ENCODE measurements around the gene TNNT2. TPM values are rescaled to one million over a fixed set of nuclear protein-coding genes. Genes with fewer than 3 reads are reported as not detected.

The TNNT2 gene
- total and polyA plus RNA-seq, 8 donors, result 0.06 to 7.0 (median 0.99) TPM

DNA sequence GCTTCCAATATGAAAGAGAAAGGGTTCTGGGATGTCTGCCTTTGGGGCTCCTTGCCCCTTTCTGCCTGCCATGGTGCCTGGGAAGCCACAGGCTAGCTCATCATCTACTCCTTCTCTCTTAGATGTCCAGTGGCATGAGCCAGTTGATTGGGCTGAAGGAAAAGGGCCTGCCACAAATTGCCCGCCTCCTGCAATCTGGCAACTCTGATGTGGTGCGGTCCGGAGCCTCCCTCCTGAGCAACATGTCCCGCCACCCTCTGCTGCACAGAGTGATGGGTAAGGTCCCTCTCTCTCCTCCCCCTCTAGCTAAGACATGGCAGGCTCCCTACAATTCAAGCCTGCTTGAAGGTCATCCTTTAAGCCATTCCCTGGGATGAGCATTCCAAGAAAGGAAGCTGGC is 53.2 kb downstream of the TNNT2 start:
- Histone ChIP-seq H3K27ac (no peak overlapping the region), H3K36me3 (no peaks in the 10 kb centered on the region), H3K27me3 (no peaks in the 10 kb centered on the region), H3K4me1 (no peaks in the 10 kb centered on the region), H3K9me3 (no peaks in the 10 kb centered on the region), H3K4me3 (no peak overlapping the region)
- ATAC-seq (no peak), FAIRE-seq (no peak), DNase-seq (peak in 1 of 6 donors; percentile 20)
- no peak for TF ChIP-seq CTCF (IDR thresholded peaks at IDR 0.05)
- WGBS, 2 donors, result 93 to 96% methylated on average over 4 of the region's 4 CpGs
- intact Hi-C loops (cut with DNase I), result no loop called here

GRCh38 chr1:201322653-201323510 is 54.6 kb downstream of the TNNT2 start:
- WGBS, 2 donors, result 82 to 92% methylated on average over 12 of the region's 12 CpGs
- DNase-seq (peak in 1 of 6 donors; percentile 44), ATAC-seq (no peak), FAIRE-seq (no peak)
- H3K36me3 ChIP-seq, result no peaks in the 10 kb centered on the region
- TF ChIP-seq CTCF (IDR thresholded peaks at IDR 0.05), result no peak
- H3K9me3 ChIP-seq, result no peaks in the 10 kb centered on the region
- no peaks in the 10 kb centered on the region for H3K4me1 ChIP-seq
- intact Hi-C loops (cut with DNase I), result no loop called here
- no peak overlapping the region for H3K27ac ChIP-seq
- H3K4me3 ChIP-seq, result no peak overlapping the region
- H3K27me3 ChIP-seq, result no peaks in the 10 kb centered on the region

DNA sequence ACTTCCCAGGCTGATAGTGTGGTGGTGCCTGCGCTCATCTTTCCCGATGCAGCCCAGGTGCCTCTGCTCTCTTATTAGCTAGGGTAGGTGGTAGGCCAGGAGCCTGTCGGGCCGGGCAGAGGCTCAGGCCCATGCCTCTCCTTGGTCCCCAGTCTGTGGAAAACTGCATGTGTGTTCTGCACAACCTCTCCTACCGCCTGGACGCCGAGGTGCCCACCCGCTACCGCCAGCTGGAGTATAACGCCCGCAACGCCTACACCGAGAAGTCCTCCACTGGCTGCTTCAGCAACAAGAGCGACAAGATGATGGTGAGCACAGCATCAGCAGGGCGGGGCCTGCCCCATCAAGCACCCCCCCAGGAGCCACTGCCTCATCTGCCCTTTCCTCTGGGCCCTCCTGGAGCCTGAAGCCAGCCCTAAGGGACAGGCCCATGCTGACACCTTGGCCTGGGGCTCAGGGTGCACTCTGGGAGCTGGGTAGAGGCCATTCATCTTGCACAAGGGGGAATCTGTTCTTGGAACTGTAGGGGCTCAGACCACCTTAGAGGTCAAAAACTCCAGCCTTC is 55.6 kb downstream of the TNNT2 start:
- Histone ChIP-seq H3K4me1 (no peaks in the 10 kb centered on the region), H3K36me3 (no peaks in the 10 kb centered on the region), H3K27me3 (no peaks in the 10 kb centered on the region), H3K4me3 (no peak overlapping the region), H3K27ac (no peak overlapping the region), H3K9me3 (no peaks in the 10 kb centered on the region)
- DNase-seq (peak in 1 of 6 donors; percentile 39), ATAC-seq (no peak), FAIRE-seq (no peak)
- no peak for TF ChIP-seq CTCF (IDR thresholded peaks at IDR 0.05)
- WGBS, 2 donors, result 89 to 91% methylated on average over 15 of the region's 15 CpGs
- intact Hi-C loops (cut with DNase I), result no loop called here

DNA sequence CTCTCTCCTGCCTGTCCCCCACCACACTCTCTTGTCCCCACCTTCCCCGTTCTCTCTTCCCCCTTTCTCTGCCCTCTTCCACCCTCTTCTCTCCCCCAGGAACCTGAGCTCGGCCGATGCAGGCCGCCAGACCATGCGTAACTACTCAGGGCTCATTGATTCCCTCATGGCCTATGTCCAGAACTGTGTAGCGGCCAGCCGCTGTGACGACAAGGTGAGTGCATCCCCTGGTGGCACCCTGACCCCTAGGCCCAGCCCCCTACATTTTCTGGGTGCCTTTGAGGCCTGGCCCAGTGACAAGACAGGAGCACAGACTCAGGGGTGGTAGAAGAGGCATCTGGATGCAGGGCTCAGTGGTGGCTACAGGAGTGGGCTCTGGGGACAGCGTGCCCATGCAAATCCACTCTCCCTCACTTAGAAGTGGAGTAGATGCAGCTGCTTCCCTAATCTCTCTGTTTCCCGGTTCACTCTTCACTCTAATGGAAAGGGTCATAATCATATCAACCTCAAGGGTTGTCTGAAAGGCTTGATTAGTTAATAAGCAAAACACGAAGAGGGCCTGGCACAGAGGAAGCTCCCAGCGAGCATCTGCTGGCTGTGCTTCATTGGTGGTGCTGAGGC is 57.2 kb downstream of the TNNT2 start:
- Histone ChIP-seq H3K9me3 (no peaks in the 10 kb centered on the region), H3K27ac (no peak overlapping the region), H3K4me1 (no peaks in the 10 kb centered on the region), H3K4me3 (no peak overlapping the region), H3K36me3 (no peaks in the 10 kb centered on the region), H3K27me3 (no peaks in the 10 kb centered on the region)
- intact Hi-C loops (cut with DNase I), result no loop called here
- WGBS, 2 donors, result 75 to 77% methylated on average over 12 of the region's 12 CpGs
- FAIRE-seq, result no peak
- no peak for TF ChIP-seq CTCF (IDR thresholded peaks at IDR 0.05)
- DNase-seq, result peak in 1 of 6 donors; percentile 35
- no peak for ATAC-seq
